ENCODE results near the gene BCR. TPM values are rescaled to one million over a fixed set of nuclear protein-coding genes. Genes with fewer than 3 reads are reported as not detected.
"Not testable (repeated sequence)": the region's sequence is repeated elsewhere in the genome, so short reads cannot be mapped to it uniquely, and the experiment has no call there.

The BCR gene
- 58.6 TPM for total RNA-seq

- peak; percentile 63 for DNase-seq (ENCODE audit: low spot score)
Measured at GRCh38 chr22:23180301-23180892, at the start of gene BCR. Gene BCR, plus strand, starts transcription at chr22:23180509. Its CDS starts 452 bp downstream, at chr22:23180961.

GRCh38 chr22:23130697-23131096 is 49.6 kb upstream of the BCR start:
- no peak for DNase-seq (ENCODE audit: low spot score)

- no peak for DNase-seq (ENCODE audit: low spot score)
Measured at GRCh38 chr22:23131931-23132330, 48.4 kb upstream of the BCR start.

- DNase-seq (ENCODE audit: low spot score): no peak
Measured at GRCh38 chr22:23132376-23133091, 47.8 kb upstream of the BCR start.

- DNase-seq (ENCODE audit: low spot score): no peak
Measured at GRCh38 chr22:23133922-23134321, 46.4 kb upstream of the BCR start.

DNA sequence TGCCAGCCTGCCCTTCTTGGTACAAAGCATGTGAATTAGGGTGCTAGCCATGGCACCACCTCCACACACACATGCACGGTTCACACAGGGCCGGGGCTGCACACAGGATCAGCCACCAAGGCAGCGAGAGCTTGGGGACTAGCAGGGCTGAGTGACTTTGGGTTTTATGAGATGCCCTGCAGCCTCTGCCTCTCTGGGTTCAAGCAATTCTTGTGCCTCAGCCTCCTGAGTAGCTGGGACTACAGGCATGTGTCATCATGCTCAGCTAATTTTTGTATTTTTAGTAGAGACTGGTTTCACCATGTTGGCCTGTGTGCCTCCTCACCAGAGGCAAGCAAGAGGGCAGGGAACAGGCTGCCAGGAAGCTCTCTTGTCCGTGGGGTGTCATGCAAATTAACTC is 43.3 kb upstream of the BCR start:
- DNase-seq (ENCODE audit: low spot score): not testable (repeated sequence)

GRCh38 chr22:23137468-23137867 is 42.8 kb upstream of the BCR start:
- no peak for DNase-seq (ENCODE audit: low spot score)

DNA sequence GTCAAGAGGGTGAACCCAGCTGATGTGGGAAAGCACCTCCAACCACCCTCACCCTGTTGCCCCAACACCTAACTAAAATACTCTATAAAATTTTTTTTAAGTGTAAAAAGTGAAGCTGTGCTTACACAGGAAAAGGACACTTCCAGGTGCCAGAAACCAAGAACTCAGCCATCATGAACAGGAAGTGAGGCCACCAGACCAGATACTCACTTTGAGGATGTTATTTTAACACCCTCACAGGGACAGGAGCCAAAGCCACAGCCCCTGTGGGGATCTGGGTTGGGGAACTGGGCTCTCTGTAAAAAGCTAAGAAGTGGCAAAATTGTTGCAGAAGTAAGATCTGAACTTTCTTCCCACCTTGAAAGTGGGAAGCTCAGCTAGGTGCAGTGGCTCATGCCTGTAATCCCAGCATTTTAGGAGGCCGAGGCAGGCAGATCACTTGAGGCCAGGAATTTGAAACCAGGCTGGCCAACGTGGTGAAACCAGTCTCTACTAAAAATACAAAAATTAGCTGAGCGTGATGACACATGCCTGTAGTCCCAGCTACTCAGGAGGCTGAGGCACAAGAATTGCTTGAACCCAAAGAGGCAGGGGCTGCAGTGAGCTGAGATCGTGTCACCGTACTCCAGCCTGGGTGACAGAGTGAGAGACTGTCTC is 42.3 kb upstream of the BCR start:
- peak; percentile 23 for DNase-seq (ENCODE audit: low spot score)

DNA sequence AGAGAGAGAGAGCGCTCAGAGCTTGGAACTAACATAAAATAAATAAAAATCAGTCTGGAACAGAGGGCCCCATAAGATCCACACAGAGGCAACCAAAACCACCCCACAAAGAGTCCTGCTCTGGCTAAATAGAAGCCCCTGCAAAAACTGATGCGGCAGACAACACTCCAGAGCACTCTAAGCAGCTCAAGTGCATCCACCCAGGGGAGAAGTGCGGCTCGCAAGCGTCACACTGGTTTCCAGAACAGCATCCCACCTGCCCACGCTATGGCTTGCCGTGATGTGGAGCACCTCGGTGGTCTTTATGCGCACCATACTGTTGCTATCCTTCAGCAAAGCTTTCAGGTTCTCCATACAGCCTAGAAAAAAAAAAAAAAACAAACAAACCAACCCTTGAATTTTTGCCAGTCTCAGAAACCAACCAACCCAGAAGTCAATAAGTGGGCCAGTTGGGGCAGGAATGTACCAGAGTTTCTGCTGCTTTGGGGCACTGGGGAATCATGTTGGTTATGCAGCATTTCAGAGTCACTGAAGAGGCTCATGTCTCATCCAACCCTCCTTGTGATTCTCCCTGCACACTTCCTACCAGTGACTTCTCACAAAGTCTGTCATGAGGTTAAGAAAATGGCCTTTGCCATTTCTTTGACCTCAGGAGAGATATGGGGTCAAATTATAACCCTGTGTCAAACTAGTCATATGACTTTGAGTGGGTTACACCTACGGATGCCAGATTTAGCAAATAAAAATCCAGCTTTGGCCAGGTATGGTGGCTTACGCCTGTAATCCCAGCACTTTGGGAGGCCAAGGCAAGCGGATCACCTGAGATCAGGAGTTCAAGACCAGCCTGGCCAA is 41.5 kb upstream of the BCR start:
- DNase-seq (ENCODE audit: low spot score): no peak

GRCh38 chr22:23140385-23140784 is 39.9 kb upstream of the BCR start:
- no peak for DNase-seq (ENCODE audit: low spot score)

DNA sequence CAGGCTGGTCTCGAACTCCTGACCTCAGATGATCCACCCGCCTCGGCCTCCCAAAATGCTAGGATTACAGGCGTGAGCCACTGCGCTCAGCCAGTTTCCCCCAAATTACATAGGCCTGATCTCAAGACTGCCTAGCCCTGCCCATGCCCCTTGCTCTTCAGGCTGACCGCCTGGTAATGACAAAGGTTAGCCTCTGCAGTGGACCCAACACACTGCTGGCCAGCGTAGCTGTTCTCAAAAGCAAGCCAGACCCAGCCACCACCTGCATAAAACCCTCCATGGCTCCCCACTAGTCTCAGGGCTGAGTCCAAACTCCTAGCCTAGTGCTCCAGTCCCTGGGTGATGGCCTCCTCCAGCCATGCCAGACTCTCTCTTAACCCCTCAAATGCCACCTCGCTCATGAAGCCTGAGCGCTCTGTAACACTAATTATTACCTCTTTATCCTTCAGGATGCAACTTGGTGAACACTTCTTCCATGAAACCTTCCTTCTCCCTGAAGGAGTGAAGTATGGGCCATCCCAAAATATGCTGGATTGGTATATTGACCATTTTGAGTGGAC is 37.7 kb upstream of the BCR start:
- no peak for DNase-seq (ENCODE audit: low spot score)

DNA sequence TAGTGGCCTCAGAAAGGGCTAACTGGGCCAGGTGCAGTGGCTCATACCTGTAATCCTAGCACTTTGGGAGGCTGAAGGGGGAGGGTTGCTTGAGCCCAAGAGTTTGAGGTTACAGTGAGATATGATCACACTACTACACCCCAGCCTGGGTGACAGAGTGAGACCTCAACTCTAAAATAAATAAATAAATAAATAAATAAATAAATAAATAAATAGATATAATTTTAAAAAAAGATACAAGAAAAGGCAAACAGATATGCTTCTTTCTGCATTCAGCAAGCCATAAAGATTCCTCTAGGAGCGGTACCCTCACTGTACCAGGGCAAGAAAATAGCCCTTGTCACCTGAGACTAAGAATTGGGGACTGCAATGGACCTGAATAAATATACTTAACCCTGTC is 37.2 kb upstream of the BCR start:
- no peak for DNase-seq (ENCODE audit: low spot score)

DNA sequence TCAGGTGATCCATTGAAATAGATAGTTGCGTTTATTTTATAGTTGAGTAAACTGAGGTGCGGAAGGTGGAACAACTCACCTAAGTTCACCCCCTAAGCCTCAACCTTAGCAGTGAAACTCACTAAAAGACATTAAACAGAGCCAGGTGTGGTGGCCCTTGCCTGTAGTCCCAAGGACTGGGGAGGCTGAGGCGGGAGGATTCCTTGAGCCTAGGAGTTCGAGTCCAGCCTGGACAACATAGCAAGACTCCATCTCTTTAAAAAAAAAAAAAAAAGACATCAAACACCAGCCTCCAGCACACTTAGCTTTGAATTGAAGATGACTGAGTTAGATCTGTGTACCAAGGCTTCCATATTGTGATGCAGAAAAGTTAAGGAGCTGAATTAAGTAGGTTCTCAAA is 35.9 kb upstream of the BCR start:
- DNase-seq (ENCODE audit: low spot score): no peak

DNA sequence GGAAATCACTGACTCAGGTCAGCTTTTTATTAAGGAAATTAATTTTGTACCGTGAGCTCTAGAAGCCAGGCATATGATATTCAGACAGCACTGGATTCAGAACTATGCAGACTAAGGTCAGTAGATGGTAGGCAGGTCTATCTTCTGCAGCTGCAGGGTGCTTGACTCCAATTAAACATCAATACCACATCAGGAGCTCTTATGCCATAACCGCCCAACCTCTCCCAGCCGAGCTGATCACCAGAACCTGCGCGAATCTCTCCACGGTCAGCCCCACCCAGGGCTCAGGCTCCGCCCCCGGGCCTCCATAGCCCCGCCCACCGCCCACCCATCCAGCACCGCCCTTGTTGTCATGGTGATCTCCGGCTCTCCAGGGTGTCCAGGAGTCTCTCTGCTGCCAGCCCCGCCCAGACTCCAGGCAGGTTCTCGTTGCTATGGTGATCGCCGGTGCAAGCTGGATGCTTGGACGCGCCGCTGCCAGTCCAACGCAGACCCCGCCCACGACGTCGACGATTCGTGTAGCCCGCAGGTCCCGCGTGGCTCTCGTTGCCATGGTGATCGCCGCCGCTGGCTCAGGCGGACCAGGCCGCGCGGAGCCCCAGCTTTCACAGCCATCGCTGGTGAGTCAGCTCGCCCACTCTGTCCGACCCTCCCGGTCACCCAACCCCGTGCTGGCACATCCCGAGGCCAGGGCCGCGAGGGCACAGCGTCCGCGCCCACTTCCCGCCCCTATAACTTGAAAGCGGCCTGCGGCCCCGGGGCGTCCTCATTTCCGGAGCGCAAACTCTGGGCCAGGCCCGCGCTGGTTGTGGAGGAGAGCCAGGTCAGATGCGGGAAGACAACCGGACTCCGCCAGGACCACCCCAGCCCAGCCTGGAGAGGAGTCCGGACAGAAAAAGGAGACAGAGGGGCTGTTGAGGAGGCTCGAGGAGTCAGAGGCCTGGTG is 35.1 kb upstream of the BCR start, which contains the start of gene RAB36:
Gene RAB36 (plus strand): TSS at position 546 of the 946 bp plus-strand sequence. CDS start 1,140 bp downstream, outside the sequence.
- DNase-seq (ENCODE audit: low spot score): peak; percentile 99

DNA sequence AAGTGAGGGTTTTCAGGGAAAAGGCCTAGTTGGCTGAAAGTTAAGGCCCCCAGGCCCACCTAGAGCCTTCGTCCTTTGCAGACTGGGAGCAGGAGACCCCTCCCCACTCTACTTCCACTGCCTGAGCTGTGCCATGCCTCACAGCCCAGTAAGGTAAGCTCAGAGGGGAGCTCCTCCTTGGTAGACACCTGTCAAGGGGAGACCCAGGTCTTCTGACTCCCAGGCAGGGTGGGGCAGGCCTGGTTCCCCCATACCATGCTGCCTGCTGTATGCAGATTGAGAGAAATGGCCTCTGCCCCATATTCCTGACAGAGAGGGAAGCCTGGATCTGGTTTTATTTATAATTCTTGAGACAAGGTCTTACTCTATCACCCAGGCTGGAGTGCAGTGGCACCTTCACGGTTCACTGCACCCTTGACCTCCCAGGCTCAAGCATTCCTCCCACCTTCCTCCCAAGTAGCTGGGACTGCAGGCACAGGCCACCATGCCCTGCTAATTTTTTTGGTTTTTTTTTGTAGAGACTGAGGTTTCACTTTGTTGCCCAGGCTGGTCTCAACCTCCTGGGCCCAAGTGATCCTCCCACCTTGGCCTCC is 34.3 kb upstream of the BCR start:
- no peak for DNase-seq (ENCODE audit: low spot score)

- DNase-seq (ENCODE audit: low spot score): no peak
Measured at GRCh38 chr22:23146478-23147205, 33.7 kb upstream of the BCR start.

GRCh38 chr22:23147617-23148387 is 32.5 kb upstream of the BCR start:
- DNase-seq (ENCODE audit: low spot score): peak; percentile 74

DNA sequence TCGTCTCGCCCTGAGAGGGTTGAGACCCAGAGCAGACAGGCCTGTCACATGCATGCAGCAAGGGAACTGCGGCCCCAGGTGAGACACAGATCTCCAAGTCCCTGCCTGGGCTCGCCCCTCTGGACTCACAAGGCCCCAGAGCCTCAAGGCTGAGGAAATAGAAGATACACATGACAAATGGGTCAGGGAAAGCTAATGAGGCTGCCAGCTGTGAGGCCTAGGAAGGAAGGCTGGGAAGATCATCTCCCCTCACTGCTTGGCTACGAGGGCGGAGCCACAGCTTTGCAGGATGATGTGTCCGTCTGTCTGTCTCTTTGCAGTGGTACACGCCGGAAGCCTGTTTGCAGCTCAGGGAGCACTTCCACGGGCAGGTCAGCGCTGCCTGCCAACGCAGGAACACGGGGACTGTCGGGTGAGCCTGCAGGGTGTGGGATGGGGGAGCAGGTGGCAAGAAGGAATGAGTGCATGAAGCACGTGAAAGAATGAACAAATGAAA is 30.5 kb upstream of the BCR start:
- no peak for DNase-seq (ENCODE audit: low spot score)
